ENCODE measurements around the gene CEP112.

Gene CEP112

GRCh38 chr17:65730711-65731169, 461.2 kb downstream of the CEP112 start:
- DNase-seq (ENCODE audit: low spot score) = no peak

- DNase-seq (ENCODE audit: low spot score) = no peak
Measured at GRCh38 chr17:65729207-65729606, 462.7 kb downstream of the CEP112 start.

- DNase-seq (ENCODE audit: low spot score) = no peak
Measured at GRCh38 chr17:65727832-65728231, 464.1 kb downstream of the CEP112 start.

GRCh38 chr17:65727246-65727645, 464.7 kb downstream of the CEP112 start:
- DNase-seq (ENCODE audit: low spot score) = no peak

- no peak for DNase-seq (ENCODE audit: low spot score)
Measured at GRCh38 chr17:65723431-65724151, 468.3 kb downstream of the CEP112 start.

GRCh38 chr17:65718601-65719000, 473.3 kb downstream of the CEP112 start:
- no peak for DNase-seq (ENCODE audit: low spot score)

- DNase-seq (ENCODE audit: low spot score) = no peak
Measured at GRCh38 chr17:65712383-65713267, 479.3 kb downstream of the CEP112 start.

- DNase-seq (ENCODE audit: low spot score) = no peak
Measured at GRCh38 chr17:65711671-65712276, 480.2 kb downstream of the CEP112 start.

GRCh38 chr17:65707780-65708179, 484.2 kb downstream of the CEP112 start:
- DNase-seq (ENCODE audit: low spot score) = no peak

GRCh38 chr17:65704731-65705130, 487.2 kb downstream of the CEP112 start:
- DNase-seq (ENCODE audit: low spot score) = no peak

GRCh38 chr17:65703891-65704290, 488.0 kb downstream of the CEP112 start:
- no peak for DNase-seq (ENCODE audit: low spot score)

- no peak for DNase-seq (ENCODE audit: low spot score)
Measured at GRCh38 chr17:65699459-65699858, 492.5 kb downstream of the CEP112 start.

GRCh38 chr17:65698381-65699061, 493.4 kb downstream of the CEP112 start:
- DNase-seq (ENCODE audit: low spot score) = no peak

GRCh38 chr17:65697661-65698060, 494.3 kb downstream of the CEP112 start:
- DNase-seq (ENCODE audit: low spot score) = no peak

GRCh38 chr17:65696739-65697394, 495.1 kb downstream of the CEP112 start:
- no peak for DNase-seq (ENCODE audit: low spot score)

- no peak for DNase-seq (ENCODE audit: low spot score)
Measured at GRCh38 chr17:65694601-65695000, 497.3 kb downstream of the CEP112 start.

GRCh38 chr17:65690626-65691310, 501.2 kb downstream of the CEP112 start:
- no peak for DNase-seq (ENCODE audit: low spot score)

GRCh38 chr17:65688307-65688706, 503.6 kb downstream of the CEP112 start:
- no peak for DNase-seq (ENCODE audit: low spot score)

- DNase-seq (ENCODE audit: low spot score) = no peak
Measured at GRCh38 chr17:65685110-65685509, 506.8 kb downstream of the CEP112 start.

GRCh38 chr17:65684631-65685030, 507.3 kb downstream of the CEP112 start:
- no peak for DNase-seq (ENCODE audit: low spot score)

- DNase-seq (ENCODE audit: low spot score) = no peak
Measured at GRCh38 chr17:65683428-65683827, 508.5 kb downstream of the CEP112 start.

All from D341Med (cell line).